Stimulated activated CD4-positive, alpha-beta T cell treated with anti-CD3 and anti-CD28 coated beads, TNF-alpha, amount 100 ng/mL, for 1 hour (primary cell): ENCODE data around the gene PAFAH1B2.
"Not testable (repeated sequence)": the region's sequence is repeated elsewhere in the genome, so short reads cannot be mapped to it uniquely, and the experiment has no call there.

ENCODE experiments used
- DNase-seq, 3 donors: peaks; one replicate each; pipeline ENCODE4 v3.0.0-alpha.2; 2020; ENCODE audit warnings: low read depth in 3 of 3, low spot score in 1 of 3

Gene PAFAH1B2

GRCh38 chr11:117127171-117127901 is 16.8 kb upstream of the PAFAH1B2 start:
- no peak for DNase-seq

GRCh38 chr11:117128289-117128688 is 15.8 kb upstream of the PAFAH1B2 start:
- no peak for DNase-seq

DNA sequence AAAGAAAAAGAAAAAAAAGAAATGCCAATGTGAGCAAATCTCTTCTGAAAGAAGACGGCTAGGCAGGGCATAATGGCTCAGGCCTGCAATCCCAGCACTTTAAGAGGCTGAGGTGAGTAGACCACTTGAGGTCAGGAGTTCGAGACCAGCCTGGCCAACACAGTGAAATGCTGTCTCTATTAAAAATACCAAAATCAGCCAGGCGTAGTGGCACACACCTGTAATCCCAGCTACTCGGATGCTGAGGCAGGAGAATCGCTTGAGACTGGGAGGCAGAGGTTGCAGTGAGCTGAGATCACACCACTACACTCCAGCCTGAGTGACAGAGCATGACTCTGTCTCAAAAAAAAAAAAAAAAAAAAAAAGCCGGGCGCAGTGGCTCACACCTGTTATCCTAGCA is 13.7 kb upstream of the PAFAH1B2 start:
- not testable (repeated sequence) for DNase-seq

DNA sequence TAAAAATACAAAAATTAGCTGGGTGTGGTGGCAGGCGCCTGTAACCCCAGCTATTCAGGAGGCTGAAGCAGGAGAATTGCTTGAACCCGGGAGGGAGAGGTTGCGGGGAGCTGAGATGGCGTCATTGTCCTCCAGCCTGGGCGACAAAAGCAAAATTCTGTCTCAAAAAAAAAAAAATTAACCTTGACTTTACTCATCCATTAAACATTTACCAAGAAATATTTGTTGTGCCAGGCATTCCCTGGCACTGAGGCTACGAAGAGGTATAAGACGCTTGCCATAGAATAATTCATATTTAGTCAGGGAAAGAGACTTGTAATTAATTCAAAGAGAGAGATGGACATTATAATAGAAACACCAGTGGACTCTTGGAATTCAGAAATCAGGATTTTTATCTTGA is 13.2 kb upstream of the PAFAH1B2 start:
- DNase-seq = no peak

DNA sequence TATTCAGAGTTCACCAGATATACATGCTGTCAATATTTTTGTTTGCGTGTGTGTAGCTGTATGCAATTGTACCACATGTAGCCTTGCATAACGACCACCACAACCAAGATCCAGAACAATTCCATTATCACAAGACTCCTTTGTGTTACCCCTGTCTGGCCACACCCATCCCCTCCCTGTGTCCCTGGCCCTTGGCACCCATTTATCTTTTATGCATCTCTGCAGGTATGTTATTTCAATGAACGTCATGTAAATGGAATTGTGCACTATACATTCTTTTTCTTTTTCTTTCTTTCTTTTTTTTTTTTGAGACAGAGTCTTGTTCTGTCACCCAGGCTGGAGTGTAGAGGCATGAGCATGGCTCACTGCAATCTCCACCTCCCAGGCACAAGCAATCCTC is 9.7 kb upstream of the PAFAH1B2 start:
- no peak for DNase-seq

GRCh38 chr11:117134979-117135378 is 9.1 kb upstream of the PAFAH1B2 start:
- DNase-seq = not testable (repeated sequence)

DNA sequence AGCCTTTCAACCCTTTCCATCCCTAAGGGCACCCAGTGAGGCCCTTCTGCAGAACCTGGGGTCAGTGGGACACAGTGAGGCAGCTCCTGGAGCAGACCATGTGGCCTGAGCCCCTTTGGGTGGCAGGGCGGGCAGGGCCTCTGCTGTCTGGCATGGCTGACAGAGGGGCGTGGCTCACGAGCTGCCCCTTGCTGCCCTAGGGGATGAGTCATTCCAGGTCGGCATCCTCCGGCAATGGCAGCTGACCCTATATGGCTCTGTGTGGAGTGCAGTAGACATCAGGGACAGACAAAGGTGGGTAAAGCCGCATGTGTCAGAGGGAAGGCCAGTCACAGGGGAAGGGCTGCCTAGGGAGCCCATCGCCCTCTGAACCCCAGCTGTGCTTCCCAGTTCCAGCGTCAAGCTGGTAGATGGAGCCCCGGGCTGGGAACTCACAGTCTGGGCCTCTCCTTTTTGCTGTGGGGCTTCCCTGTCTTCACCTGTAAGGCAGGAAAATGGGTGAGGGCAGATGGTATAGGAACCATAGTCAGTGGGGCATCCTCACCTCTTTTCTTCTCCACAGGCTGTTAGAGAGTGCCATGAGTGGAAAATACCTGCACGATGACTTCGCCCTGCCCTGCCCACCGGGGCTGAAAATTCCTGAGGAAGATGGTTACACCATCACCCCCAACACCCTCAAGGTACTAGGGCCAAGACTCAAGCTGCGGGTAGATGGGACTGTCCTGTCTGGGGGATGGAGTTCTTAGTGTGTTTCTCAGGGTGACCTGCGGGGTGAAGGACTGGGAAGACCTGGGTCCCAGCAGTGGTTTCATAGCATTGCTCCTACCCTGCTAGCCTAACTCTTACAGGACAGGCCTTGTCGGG is 6.6 kb upstream of the PAFAH1B2 start:
- DNase-seq = not testable (repeated sequence)

DNA sequence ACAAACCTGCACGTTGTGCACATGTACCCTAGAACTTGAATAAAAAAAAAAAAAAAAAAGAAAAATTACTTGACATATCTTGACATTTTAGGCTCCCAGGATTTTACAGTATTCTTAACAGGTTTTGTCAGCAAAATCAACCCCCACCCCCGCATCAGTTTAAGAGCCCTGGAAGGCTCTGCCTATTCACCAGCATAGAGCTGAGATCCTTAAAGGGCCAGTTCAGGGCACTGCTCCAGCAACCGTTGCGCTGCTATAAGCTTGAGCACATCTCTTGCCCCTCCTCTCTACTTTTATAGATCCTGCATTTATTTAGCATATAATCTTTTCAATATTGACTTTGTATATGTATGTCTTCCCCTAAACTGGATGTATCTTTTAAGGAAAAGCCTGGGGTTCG is 697 bp upstream of the PAFAH1B2 start:
- DNase-seq = no peak

DNA sequence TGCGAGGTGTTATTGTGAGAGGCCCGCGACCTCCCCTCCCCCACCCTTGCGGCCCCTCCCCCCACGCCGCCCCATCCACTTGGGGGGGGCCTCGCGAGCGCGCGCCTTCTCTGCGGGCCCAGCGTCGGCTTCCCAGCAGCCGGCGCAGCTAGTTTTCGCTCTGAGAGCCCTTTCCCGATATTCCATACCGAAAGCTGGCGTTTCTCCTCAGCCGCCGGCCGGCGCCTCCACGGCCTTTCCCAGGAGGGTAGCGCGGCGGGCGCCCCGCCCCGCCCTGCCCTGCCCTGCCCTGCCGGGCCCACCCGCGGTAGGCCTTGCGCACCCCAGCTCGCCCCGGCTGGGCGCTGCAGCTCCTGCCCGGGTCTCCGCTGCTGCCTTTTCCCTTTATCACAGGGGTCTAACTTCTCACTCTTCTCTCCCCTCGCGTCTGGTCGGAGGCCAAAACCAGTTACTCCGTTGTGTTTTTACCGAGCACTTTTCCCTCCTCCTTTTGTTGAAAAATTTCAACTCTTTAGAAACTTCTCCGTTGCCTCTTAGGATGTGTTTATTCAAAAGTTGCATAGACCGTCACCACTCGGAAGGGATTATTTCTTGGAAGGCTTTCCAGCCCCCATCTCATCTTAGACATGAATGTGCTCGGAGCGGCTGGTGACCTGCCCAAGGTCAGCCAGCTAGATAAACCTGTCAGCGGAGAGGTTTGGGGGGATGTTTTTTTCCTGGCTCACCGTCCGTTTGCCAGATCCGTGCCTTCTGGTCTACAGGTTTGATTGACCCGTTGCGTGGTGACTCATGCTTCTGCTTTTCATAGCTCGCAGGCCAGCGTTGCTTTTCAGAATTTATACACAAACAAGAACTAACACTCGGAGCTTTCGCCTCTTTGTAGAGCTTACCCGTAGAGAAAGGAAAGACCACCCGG is 648 bp downstream of the PAFAH1B2 start:
- no peak for DNase-seq

DNA sequence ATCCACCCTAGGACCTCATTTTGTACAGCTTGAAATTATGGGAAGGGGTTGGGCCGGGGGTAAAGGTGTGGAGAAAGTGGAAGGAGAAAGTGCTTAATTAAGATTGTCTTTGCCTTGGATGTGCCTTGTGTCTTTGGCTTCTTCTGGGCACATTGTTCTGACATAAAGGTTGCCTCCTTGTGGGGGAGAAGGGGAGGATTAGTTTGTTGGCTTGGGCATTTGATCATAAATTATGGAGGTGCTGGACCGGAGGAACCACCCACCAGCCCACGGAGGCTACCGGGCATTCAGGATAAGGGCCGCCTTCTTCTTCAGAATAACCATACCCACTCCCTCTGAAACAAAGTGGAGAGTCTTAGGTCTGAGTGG is 1.3 kb downstream of the PAFAH1B2 start:
- DNase-seq = no peak

DNA sequence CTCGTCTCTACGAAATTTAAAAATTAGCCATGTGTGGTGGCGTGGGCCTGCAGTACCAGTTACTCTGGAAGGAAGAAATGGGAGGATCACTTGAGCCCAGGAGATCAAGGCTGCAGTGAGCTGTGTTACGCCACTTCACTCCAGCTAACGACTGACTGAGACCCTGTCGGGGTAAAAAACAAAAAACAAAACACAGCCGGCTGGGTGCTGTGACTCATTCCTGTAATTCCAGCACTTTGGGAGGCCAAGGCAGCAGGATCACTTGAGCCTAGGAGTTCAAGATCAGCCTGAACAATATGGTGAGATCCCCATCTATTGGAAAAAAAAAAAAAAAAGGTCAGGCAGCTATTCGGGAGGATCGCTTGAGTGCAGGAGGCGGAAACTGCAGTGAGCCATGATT is 2.4 kb downstream of the PAFAH1B2 start:
- no peak for DNase-seq

DNA sequence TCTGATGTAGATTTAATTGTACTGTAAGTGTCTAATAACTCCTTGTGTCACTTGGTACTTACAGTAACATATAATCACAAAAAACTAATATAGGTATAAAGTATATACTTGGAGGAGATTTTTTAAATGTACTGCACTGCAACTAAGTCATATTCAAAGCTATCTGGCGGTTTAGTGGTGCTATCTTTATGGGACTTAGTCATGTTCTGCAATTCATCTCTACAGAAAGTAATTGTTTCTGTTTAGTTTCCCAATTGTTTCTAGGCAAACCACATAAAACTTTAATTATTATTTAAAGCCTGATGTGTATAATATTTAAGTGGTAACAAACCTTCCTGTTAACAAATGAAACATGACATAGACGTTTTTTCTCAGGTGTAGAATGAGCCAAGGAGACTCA is 8.0 kb downstream of the PAFAH1B2 start:
- no peak for DNase-seq

DNA sequence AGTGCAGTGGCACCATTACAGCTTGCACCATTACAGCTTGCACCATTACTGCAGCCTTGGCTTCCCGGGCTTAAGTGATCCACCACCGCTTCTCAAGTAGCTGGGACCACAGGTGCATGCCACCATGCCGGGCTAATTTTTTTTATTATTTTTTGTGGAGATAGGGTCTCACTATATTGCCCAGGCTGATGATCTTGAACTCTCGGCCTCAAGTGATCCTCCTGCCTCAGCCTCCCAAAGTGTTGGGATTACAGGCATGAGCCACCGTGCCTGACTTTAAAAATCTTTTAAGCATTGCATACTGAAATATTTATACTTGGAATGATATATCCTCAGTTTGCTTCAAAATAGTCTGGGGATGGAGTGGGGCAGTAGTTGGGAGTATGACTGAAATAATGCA is 10.4 kb downstream of the PAFAH1B2 start:
- no peak for DNase-seq

GRCh38 chr11:117157507-117157906 is 13.4 kb downstream of the PAFAH1B2 start:
- DNase-seq = no peak

- DNase-seq = no peak
Measured at GRCh38 chr11:117159892-117160291, 15.8 kb downstream of the PAFAH1B2 start.

- DNase-seq = no peak
Measured at GRCh38 chr11:117160826-117161225, 16.7 kb downstream of the PAFAH1B2 start.

GRCh38 chr11:117166491-117166890 is 22.4 kb downstream of the PAFAH1B2 start:
- DNase-seq = no peak

GRCh38 chr11:117169736-117170135 is 25.6 kb downstream of the PAFAH1B2 start:
- DNase-seq = no peak

DNA sequence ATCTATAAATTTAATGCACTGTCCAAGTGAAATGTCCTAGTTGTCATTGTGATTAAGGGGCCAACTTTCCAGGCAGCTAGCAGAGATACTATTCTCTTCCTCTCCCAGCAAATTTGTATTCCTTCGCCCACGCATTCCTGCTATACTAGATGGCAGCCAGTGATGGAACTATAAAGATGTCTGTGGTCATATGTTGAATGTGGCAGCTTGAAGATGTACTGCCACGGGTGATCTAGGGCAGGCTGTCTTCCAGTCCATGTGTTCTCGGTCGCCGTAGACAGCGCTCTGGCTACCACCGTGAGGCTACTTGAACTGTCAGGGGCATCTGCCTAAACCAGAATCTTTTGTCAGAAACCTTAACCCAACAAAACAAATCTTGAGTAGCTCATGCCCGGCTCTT is 26.1 kb downstream of the PAFAH1B2 start:
- no peak for DNase-seq

- DNase-seq = no peak
Measured at GRCh38 chr11:117171007-117171403, 26.9 kb downstream of the PAFAH1B2 start.

- DNase-seq = no peak
Measured at GRCh38 chr11:117171404-117172061, 27.4 kb downstream of the PAFAH1B2 start.
